SK-N-SH (cell line): Measurements from ENCODE around the gene CLCN2. TPM values are rescaled to one million over a fixed set of nuclear protein-coding genes. Genes with fewer than 3 reads are reported as not detected.

ENCODE experiments used
- CTCF ChIA-PET: fragments of 300-600, 350-600 bp; formaldehyde crosslinking; extraction: SDS; loops from one replicate; lab custom pipeline; 2021; lab: Yijun Ruan, JAX
- POLR2A ChIA-PET: fragments of 350-600 bp; sonication (Branson Sonifier 250); formaldehyde crosslinking; extraction: SDS; loops from one replicate; lab custom pipeline; 2020; ENCODE audit warnings: antibody characterized with exemption, inconsistent platforms; lab: Yijun Ruan, JAX
- DNase-seq: peaks from one replicate; pipeline ENCODE4 v3.0.0; 2012
- H2AFZ ChIP-seq: fragments of 200-600 bp; sonication (generic); 2 replicates; pipeline ENCODE4 v1.8.1; 2016; ENCODE audit warnings: antibody characterized with exemption, mild to moderate bottlenecking, low read depth
- H3F3A ChIP-seq: fragments of 200-600 bp; sonication (generic); replicated peaks from 2 replicates; pipeline ENCODE3; 2016; ENCODE audit warnings: antibody characterized with exemption, mild to moderate bottlenecking; ENCODE audit not compliant: insufficient read depth
- H3K27ac ChIP-seq, 2 experiments: fragments of 200-500 bp in 1 of 2; fragments of 200-600 bp in 1 of 2; sonication (Bioruptor generic) in 1 of 2; sonication (generic), shearing (Covaris generic) in 1 of 2; 2 replicates each; pipeline versions ENCODE4 v1.5.1 to v1.6.1; 2014 to 2016; ENCODE audit warnings: low read depth in 2 of 2, inconsistent platforms in 1 of 2, low read length in 1 of 2, mild to moderate bottlenecking in 1 of 2, mixed read lengths in 1 of 2
- H3K27me3 ChIP-seq: fragments of 200-600 bp; sonication (generic), shearing (Covaris generic); 2 replicates; pipeline ENCODE4 v1.6.1; 2016; ENCODE audit warnings: mixed run types; ENCODE audit not compliant: insufficient read depth
- H3K36me3 ChIP-seq, 2 experiments: fragments of 200-500 bp in 1 of 2; fragments of 200-600 bp in 1 of 2; sonication (Bioruptor generic) in 1 of 2; sonication (generic) in 1 of 2; replicated peaks in 1 of 2; 2 replicates each; pipeline versions ENCODE3 to v1.5.1; 2014 to 2016; ENCODE audit warnings: low read length in 1 of 2, mild to moderate bottlenecking in 1 of 2; ENCODE audit not compliant: insufficient read depth in 2 of 2, control insufficient read depth in 1 of 2
- H3K4me1 ChIP-seq, 2 experiments: fragments of 200-500 bp in 1 of 2; fragments of 200-600 bp in 1 of 2; sonication (Bioruptor generic) in 1 of 2; sonication (generic), shearing (Covaris generic) in 1 of 2; 2 replicates each; pipeline versions ENCODE4 v1.5.1 to v1.6.1; 2014 to 2016; ENCODE audit warnings: low read depth in 1 of 2, low read length in 1 of 2, mixed run types in 1 of 2; ENCODE audit not compliant: insufficient read depth in 2 of 2, control insufficient read depth in 1 of 2
- H3K4me2 ChIP-seq: fragments of 200-600 bp; sonication (generic), shearing (Covaris generic); 2 replicates; pipeline ENCODE4 v1.6.1; 2017; ENCODE audit warnings: mixed run types
- H3K4me3 ChIP-seq, 2 experiments: fragments of 200-500 bp in 1 of 2; fragments of 200-600 bp in 1 of 2; sonication (Bioruptor generic) in 1 of 2; sonication (generic), shearing (Covaris generic) in 1 of 2; 2 replicates each; pipeline versions ENCODE4 v1.5.1 to v1.8.1; 2014 to 2016; ENCODE audit warnings: low read depth in 2 of 2, inconsistent platforms in 1 of 2, low read length in 1 of 2, mild to moderate bottlenecking in 1 of 2, mixed read lengths in 1 of 2, moderate library complexity in 1 of 2
- H3K79me2 ChIP-seq: fragments of 200-600 bp; sonication (generic); 2 replicates; pipeline ENCODE4 v1.8.1; 2017; ENCODE audit warnings: mild to moderate bottlenecking; ENCODE audit not compliant: insufficient read depth
- H3K9ac ChIP-seq: fragments of 200-600 bp; sonication (generic); 2 replicates; pipeline ENCODE4 v1.6.1; 2017; ENCODE audit warnings: mixed run types
- H3K9me2 ChIP-seq: fragments of 200-600 bp; sonication (generic); 2 replicates; pipeline ENCODE4 v1.6.1; 2017; ENCODE audit warnings: mixed run types
- H3K9me3 ChIP-seq: fragments of 200-600 bp; sonication (generic); 2 replicates; pipeline ENCODE4 v1.6.1; 2017; ENCODE audit warnings: mixed run types, mild to moderate bottlenecking, moderate library complexity
- H4K20me1 ChIP-seq: fragments of 200-600 bp; sonication (generic); 2 replicates; pipeline ENCODE4 v1.6.1; 2017; ENCODE audit warnings: mild to moderate bottlenecking, mixed run types; ENCODE audit not compliant: insufficient read depth
- ELF1 ChIP-seq: IDR thresholded peaks from 2 replicates; pipeline ENCODE4 v1.4.0; 2012
- FOSL2 ChIP-seq: IDR thresholded peaks from 2 replicates; pipeline ENCODE4 v1.4.0; 2012; ENCODE audit warnings: low read depth, mild to moderate bottlenecking, moderate library complexity, borderline replicate concordance
- JUND ChIP-seq: IDR thresholded peaks from 2 replicates; pipeline ENCODE4 v1.4.0; 2012
- MXI1 ChIP-seq: IDR thresholded peaks from 2 replicates; pipeline ENCODE4 v1.6.1; 2012; ENCODE audit warnings: mild to moderate bottlenecking, low read depth, low read length, improper control_type of control experiment
- PBX3 ChIP-seq: IDR thresholded peaks from 2 replicates; pipeline ENCODE4; 2012
- RAD21 ChIP-seq: IDR thresholded peaks from 2 replicates; pipeline ENCODE4 v1.6.1; 2012; ENCODE audit warnings: mild to moderate bottlenecking, low read length
- RCOR1 ChIP-seq: fragments of 150-350 bp; IDR thresholded peaks from 2 replicates; pipeline ENCODE4 v1.6.1; 2017; ENCODE audit warnings: antibody characterized with exemption, low read length
- REST ChIP-seq: IDR thresholded peaks from 2 replicates; pipeline ENCODE4 v1.6.1; 2012; ENCODE audit warnings: mild to moderate bottlenecking, low read depth, low read length, moderate library complexity
- RFX5 ChIP-seq: IDR thresholded peaks from 2 replicates; pipeline ENCODE4 v1.6.1; 2012; ENCODE audit warnings: mild to moderate bottlenecking, improper control_type of control experiment, low read length
- TAF1 ChIP-seq: IDR thresholded peaks from 2 replicates; pipeline ENCODE4 v1.6.1; 2012; ENCODE audit warnings: low read depth, mild to moderate bottlenecking, low read length, moderate library complexity, borderline replicate concordance
- TCF12 ChIP-seq: IDR thresholded peaks from 2 replicates; pipeline ENCODE4 v1.4.0; 2012
- TEAD4 ChIP-seq: IDR thresholded peaks from 2 replicates; pipeline ENCODE4 v1.4.0; 2012; ENCODE audit warnings: mild to moderate bottlenecking, borderline replicate concordance; ENCODE audit not compliant: insufficient read depth
- USF1 ChIP-seq: IDR thresholded peaks from 2 replicates; pipeline ENCODE4 v1.4.0; 2012; ENCODE audit warnings: low read depth, borderline replicate concordance
- YY1 ChIP-seq: IDR thresholded peaks from 2 replicates; pipeline ENCODE4 v1.4.0; 2012; ENCODE audit warnings: low read depth, mild to moderate bottlenecking
- WGBS: methylation state at CpG from one replicate; pipeline ENCODE4 v1.1.6; 2017; ENCODE audit warnings: low lambda C conversion rate; 5-methylcytosine and 5-hydroxymethylcytosine counted together
- polyA plus RNA-seq, 3 experiments: library from polyadenylated mRNA; depleted of rRNA; stranded (reverse); fragments of >200 nt; gene quantifications; 2 replicates each; pipeline ENCODE4 v1.2.3, GENCODE V29; 2012

CLCN2 gene
- polyA plus RNA-seq, 1 of the 3 experiments (the other 2 are of a cell fraction), result 9.1 TPM

- no peak for TF ChIP-seq RAD21
- TF ChIP-seq RCOR1, result no peak
Observed at GRCh38 chr3:184384342-184384741, 22.9 kb upstream of the CLCN2 start (continued).

- Histone ChIP-seq H3F3A (peaks cover 4% of the 10 kb centered on the region), H3K4me1 (peaks cover 0 to 12% of the 10 kb centered on the region in 2 experiments; a peak in 1 of 4 replicates), H3K9me2 (no peaks in the 10 kb centered on the region), H3K36me3 (no peaks in the 10 kb centered on the region), H3K79me2 (no peaks in the 10 kb centered on the region), H4K20me1 (no peaks in the 10 kb centered on the region), H3K4me2 (no peak overlapping the region), H3K4me3 (no peak overlapping the region), H3K27me3 (peaks cover 7% of the 10 kb centered on the region; the same call in 1 of the 2 replicates), H3K27ac (no peak overlapping the region), H3K9me3 (no peaks in the 10 kb centered on the region), H3K9ac (no peak overlapping the region), H2AFZ (no peak overlapping the region)
- DNase-seq, result peak; percentile 54
- ChIA-PET POLR2A (interaction anchor here (1.3 kb wide), 1 partner anchor 11 kb away, joined by 3 read pairs; no protein-coding TSS in a partner anchor), CTCF (interaction anchor here (2.8 to 3.8 kb wide), 2 partner anchors 11 to 131 kb away, joined by 16 to 19 read pairs; no protein-coding TSS in a partner anchor)
- WGBS, result 71% methylated on average over 9 of the region's 15 CpGs
- TF ChIP-seq REST, result no peak
- no peak for TF ChIP-seq USF1
- TF ChIP-seq TAF1, result no peak
- no peak for TF ChIP-seq YY1
- TF ChIP-seq JUND, result no peak
- no peak for TF ChIP-seq MXI1
- no peak for TF ChIP-seq TCF12
- TF ChIP-seq TEAD4, result no peak
- TF ChIP-seq FOSL2, result no peak
- TF ChIP-seq RFX5, result no peak
- TF ChIP-seq PBX3, result no peak
- TF ChIP-seq RAD21, result no peak
- no peak for TF ChIP-seq ELF1
Observed at GRCh38 chr3:184383033-184383740, 21.8 kb upstream of the CLCN2 start.
